HEK293 (cell line): ENCODE measurements around the gene BTBD19.
A peak's percentile ranks its signal among the peaks of the same experiment; 100 is the strongest.

Experiments used
- HOXD13 ChIP-seq: sonication (generic); formaldehyde crosslinking; IDR thresholded peaks from 2 replicates; pipeline ENCODE4 v1.8.0; 2022; ENCODE audit warnings: missing genetic modification reagents, borderline replicate concordance
- RBAK ChIP-seq: fragments of 450-650 bp; formaldehyde crosslinking; IDR thresholded peaks from 2 replicates; pipeline ENCODE4 v1.5.1; 2016; ENCODE audit warnings: missing biosample characterization, missing genetic modification characterization
- YY1 ChIP-seq: fragments of 450-650 bp; formaldehyde crosslinking; IDR thresholded peaks from 2 replicates; pipeline ENCODE4 v1.5.1; 2018; ENCODE audit warnings: missing biosample characterization, missing genetic modification characterization
- ZBTB17 ChIP-seq: fragments of 450-650 bp; formaldehyde crosslinking; IDR thresholded peaks from 2 replicates; pipeline ENCODE4 v1.5.1; 2016; ENCODE audit warnings: missing biosample characterization, missing genetic modification characterization
- ZFP37 ChIP-seq: fragments of 450-650 bp; formaldehyde crosslinking; IDR thresholded peaks from 2 replicates; pipeline ENCODE4 v1.5.1; 2016; ENCODE audit warnings: missing biosample characterization, missing genetic modification characterization
- ZFP69B ChIP-seq: fragments of 450-650 bp; formaldehyde crosslinking; IDR thresholded peaks from 2 replicates; pipeline ENCODE4 v1.5.1; 2016; ENCODE audit warnings: missing biosample characterization, missing genetic modification characterization
- ZNF391 ChIP-seq: fragments of 450-650 bp; formaldehyde crosslinking; IDR thresholded peaks from 2 replicates; pipeline ENCODE4 v1.5.1; 2016; ENCODE audit warnings: low read depth, missing biosample characterization, missing genetic modification characterization, borderline replicate concordance
- ZNF530 ChIP-seq: fragments of 450-650 bp; formaldehyde crosslinking; IDR thresholded peaks from 2 replicates; pipeline ENCODE4 v1.5.1; 2016; ENCODE audit warnings: low read depth, missing biosample characterization, missing genetic modification characterization
- ZNF544 ChIP-seq: fragments of 450-650 bp; formaldehyde crosslinking; IDR thresholded peaks from 2 replicates; pipeline ENCODE4 v1.5.0; 2017; ENCODE audit warnings: missing biosample characterization, missing genetic modification characterization
- ZNF660 ChIP-seq: fragments of 450-650 bp; IDR thresholded peaks from 2 replicates; pipeline ENCODE4 v1.5.1; 2018; ENCODE audit warnings: missing biosample characterization, mild to moderate bottlenecking, missing genetic modification characterization
- ZNF677 ChIP-seq: fragments of 450-650 bp; IDR thresholded peaks from 2 replicates; pipeline ENCODE4 v1.5.0; 2018; ENCODE audit warnings: missing biosample characterization, mild to moderate bottlenecking, missing genetic modification characterization, moderate library complexity
- ZNF747 ChIP-seq: fragments of 450-650 bp; formaldehyde crosslinking; IDR thresholded peaks from 2 replicates; pipeline ENCODE4 v1.5.1; 2016; ENCODE audit warnings: missing biosample characterization, missing genetic modification characterization
- ZSCAN16 ChIP-seq: fragments of 450-650 bp; formaldehyde crosslinking; IDR thresholded peaks from 2 replicates; pipeline ENCODE4 v1.5.1; 2016; ENCODE audit warnings: missing biosample characterization, missing genetic modification characterization
- ZSCAN23 ChIP-seq: fragments of 450-650 bp; formaldehyde crosslinking; IDR thresholded peaks from 2 replicates; pipeline ENCODE4 v1.5.1; 2016; ENCODE audit warnings: missing biosample characterization, missing genetic modification characterization
- TF ChIP-seq, protein P1 (sequence below): fragments of 450-650 bp; formaldehyde crosslinking; IDR thresholded peaks from 2 replicates; pipeline ENCODE4 v1.5.1; 2016; ENCODE audit warnings: missing biosample characterization, missing genetic modification characterization
- TF ChIP-seq, protein P2 (sequence below): fragments of 450-650 bp; formaldehyde crosslinking; IDR thresholded peaks from 2 replicates; pipeline ENCODE4 v1.5.0; 2017; ENCODE audit warnings: missing biosample characterization, missing genetic modification characterization, borderline replicate concordance
- TF ChIP-seq, protein P3 (sequence below): fragments of 450-650 bp; formaldehyde crosslinking; IDR thresholded peaks from 2 replicates; pipeline ENCODE4 v1.5.1; 2016; ENCODE audit warnings: missing biosample characterization, missing genetic modification characterization, low read depth
- TF ChIP-seq, protein P4 (sequence below): fragments of 450-650 bp; formaldehyde crosslinking; IDR thresholded peaks from 2 replicates; pipeline ENCODE4 v1.5.1; 2017; ENCODE audit warnings: missing biosample characterization, missing genetic modification characterization
- TF ChIP-seq, protein P5 (sequence below): fragments of 450-650 bp; formaldehyde crosslinking; IDR thresholded peaks from 2 replicates; pipeline ENCODE4 v1.5.1; 2017; ENCODE audit warnings: missing biosample characterization, mild to moderate bottlenecking, missing genetic modification characterization, moderate library complexity
- TF ChIP-seq, protein P6 (sequence below): fragments of 450-650 bp; formaldehyde crosslinking; IDR thresholded peaks from 2 replicates; pipeline ENCODE4 v1.5.1; 2016; ENCODE audit warnings: missing biosample characterization, missing genetic modification characterization, borderline replicate concordance
- TF ChIP-seq, protein P7 (sequence below): fragments of 450-650 bp; formaldehyde crosslinking; IDR thresholded peaks from 2 replicates; pipeline ENCODE4 v1.5.1; 2016; ENCODE audit warnings: missing biosample characterization, missing genetic modification characterization

The BTBD19 gene

DNA sequence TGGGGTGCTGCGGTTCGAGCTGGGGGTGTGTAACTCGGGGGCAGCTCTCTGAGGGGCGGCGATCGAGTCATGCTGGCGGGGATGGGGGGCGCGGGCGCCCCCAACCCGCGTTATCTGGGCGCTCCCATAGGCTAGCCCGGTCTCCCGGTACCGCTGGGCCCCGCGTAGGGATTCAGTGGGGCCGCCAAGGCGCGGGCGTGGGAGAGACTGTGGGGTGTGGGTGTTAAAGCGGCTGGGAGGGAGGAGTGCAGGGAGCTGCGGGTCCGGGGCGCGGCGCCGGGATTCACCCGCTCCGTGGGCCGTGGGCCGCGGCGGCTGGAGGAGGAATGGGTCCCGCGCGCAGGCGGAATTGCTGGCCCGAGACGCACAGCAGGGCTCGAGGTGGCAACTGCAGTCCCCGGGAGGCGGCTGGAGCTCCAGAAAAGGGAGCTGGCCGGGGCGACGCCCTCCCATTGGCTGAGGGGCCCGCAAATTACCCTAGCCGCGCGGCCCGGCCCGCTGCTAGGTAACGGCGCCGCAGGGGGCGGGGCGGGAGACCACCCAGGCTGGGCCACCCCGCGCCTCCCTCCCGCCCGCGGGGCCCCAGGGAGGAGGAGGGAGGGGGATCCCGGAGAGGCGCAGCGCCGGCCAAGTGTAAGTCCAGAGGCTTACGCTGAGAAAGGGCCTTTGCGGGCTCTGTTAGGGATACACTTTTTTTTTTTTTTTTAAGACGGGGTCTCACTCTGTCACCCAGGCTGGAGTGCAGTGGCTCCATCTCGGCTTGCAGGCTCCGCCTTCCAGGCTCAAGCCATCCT is 34.7 kb downstream of the BTBD19 start, which contains the start of gene PTCH2 (continued):
- TF ChIP-seq, protein P1, sequence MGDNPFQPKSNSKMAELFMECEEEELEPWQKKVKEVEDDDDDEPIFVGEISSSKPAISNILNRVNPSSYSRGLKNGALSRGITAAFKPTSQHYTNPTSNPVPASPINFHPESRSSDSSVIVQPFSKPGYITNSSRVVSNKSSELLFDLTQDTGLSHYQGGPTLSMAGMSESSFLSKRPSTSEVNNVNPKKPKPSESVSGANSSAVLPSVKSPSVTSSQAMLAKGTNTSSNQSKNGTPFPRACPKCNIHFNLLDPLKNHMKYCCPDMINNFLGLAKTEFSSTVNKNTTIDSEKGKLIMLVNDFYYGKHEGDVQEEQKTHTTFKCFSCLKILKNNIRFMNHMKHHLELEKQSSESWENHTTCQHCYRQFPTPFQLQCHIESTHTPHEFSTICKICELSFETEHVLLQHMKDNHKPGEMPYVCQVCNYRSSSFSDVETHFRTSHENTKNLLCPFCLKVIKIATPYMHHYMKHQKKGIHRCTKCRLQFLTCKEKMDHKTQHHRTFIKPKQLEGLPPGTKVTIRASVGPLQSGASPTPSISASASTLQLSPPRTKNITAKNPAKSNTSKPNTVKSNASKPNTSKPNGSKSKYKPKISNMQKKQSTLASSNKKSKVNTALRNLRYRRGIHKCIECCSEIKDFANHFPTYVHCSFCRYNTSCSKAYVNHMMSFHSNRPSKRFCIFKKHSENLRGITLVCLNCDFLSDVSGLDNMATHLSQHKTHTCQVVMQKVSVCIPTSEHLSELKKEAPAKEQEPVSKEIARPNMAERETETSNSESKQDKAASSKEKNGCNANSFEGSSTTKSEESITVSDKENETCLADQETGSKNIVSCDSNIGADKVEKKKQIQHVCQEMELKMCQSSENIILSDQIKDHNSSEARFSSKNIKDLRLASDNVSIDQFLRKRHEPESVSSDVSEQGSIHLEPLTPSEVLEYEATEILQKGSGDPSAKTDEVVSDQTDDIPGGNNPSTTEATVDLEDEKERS (tag by site-specific recombination) = no peak
- TF ChIP-seq ZNF660 (tag by site-specific recombination) (peak; percentile 82; the same call in 1 of the 2 replicates), ZNF677 (tag by site-specific recombination) (no peak), RBAK (tag by site-specific recombination) (no peak), ZFP69B (tag by site-specific recombination) (peak; percentile 87), ZNF544 (no peak), YY1 (no peak), ZFP37 (peak; percentile 75; the same call in 1 of the 2 replicates), ZNF747 (tag by site-specific recombination) (no peak), HOXD13 (CRISPR knock-in tag) (no peak), ZNF530 (no peak), ZSCAN16 (tag by site-specific recombination) (no peak), ZBTB17 (tag by site-specific recombination) (peak; percentile 60; the same call in 1 of the 2 replicates), ZNF391 (tag by site-specific recombination) (no peak; the same call in 1 of the 2 replicates), ZSCAN23 (tag by site-specific recombination) (no peak)
- TF ChIP-seq, protein P2, sequence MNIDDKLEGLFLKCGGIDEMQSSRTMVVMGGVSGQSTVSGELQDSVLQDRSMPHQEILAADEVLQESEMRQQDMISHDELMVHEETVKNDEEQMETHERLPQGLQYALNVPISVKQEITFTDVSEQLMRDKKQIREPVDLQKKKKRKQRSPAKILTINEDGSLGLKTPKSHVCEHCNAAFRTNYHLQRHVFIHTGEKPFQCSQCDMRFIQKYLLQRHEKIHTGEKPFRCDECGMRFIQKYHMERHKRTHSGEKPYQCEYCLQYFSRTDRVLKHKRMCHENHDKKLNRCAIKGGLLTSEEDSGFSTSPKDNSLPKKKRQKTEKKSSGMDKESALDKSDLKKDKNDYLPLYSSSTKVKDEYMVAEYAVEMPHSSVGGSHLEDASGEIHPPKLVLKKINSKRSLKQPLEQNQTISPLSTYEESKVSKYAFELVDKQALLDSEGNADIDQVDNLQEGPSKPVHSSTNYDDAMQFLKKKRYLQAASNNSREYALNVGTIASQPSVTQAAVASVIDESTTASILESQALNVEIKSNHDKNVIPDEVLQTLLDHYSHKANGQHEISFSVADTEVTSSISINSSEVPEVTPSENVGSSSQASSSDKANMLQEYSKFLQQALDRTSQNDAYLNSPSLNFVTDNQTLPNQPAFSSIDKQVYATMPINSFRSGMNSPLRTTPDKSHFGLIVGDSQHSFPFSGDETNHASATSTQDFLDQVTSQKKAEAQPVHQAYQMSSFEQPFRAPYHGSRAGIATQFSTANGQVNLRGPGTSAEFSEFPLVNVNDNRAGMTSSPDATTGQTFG (tag by site-specific recombination) = no peak
- TF ChIP-seq, protein P3, sequence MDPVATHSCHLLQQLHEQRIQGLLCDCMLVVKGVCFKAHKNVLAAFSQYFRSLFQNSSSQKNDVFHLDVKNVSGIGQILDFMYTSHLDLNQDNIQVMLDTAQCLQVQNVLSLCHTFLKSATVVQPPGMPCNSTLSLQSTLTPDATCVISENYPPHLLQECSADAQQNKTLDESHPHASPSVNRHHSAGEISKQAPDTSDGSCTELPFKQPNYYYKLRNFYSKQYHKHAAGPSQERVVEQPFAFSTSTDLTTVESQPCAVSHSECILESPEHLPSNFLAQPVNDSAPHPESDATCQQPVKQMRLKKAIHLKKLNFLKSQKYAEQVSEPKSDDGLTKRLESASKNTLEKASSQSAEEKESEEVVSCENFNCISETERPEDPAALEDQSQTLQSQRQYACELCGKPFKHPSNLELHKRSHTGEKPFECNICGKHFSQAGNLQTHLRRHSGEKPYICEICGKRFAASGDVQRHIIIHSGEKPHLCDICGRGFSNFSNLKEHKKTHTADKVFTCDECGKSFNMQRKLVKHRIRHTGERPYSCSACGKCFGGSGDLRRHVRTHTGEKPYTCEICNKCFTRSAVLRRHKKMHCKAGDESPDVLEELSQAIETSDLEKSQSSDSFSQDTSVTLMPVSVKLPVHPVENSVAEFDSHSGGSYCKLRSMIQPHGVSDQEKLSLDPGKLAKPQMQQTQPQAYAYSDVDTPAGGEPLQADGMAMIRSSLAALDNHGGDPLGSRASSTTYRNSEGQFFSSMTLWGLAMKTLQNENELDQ (tag by site-specific recombination) = no peak
- TF ChIP-seq, protein P4, sequence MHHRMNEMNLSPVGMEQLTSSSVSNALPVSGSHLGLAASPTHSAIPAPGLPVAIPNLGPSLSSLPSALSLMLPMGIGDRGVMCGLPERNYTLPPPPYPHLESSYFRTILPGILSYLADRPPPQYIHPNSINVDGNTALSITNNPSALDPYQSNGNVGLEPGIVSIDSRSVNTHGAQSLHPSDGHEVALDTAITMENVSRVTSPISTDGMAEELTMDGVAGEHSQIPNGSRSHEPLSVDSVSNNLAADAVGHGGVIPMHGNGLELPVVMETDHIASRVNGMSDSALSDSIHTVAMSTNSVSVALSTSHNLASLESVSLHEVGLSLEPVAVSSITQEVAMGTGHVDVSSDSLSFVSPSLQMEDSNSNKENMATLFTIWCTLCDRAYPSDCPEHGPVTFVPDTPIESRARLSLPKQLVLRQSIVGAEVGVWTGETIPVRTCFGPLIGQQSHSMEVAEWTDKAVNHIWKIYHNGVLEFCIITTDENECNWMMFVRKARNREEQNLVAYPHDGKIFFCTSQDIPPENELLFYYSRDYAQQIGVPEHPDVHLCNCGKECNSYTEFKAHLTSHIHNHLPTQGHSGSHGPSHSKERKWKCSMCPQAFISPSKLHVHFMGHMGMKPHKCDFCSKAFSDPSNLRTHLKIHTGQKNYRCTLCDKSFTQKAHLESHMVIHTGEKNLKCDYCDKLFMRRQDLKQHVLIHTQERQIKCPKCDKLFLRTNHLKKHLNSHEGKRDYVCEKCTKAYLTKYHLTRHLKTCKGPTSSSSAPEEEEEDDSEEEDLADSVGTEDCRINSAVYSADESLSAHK (tag by site-specific recombination) = 0 out of 2 replicates have a peak, but pooled peaks have one; percentile 12
- TF ChIP-seq, protein P5, sequence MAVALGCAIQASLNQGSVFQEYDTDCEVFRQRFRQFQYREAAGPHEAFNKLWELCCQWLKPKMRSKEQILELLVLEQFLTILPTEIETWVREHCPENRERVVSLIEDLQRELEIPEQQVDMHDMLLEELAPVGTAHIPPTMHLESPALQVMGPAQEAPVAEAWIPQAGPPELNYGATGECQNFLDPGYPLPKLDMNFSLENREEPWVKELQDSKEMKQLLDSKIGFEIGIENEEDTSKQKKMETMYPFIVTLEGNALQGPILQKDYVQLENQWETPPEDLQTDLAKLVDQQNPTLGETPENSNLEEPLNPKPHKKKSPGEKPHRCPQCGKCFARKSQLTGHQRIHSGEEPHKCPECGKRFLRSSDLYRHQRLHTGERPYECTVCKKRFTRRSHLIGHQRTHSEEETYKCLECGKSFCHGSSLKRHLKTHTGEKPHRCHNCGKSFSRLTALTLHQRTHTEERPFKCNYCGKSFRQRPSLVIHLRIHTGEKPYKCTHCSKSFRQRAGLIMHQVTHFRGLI = no peak; the same call in 1 of the 2 replicates
- TF ChIP-seq, protein P6, sequence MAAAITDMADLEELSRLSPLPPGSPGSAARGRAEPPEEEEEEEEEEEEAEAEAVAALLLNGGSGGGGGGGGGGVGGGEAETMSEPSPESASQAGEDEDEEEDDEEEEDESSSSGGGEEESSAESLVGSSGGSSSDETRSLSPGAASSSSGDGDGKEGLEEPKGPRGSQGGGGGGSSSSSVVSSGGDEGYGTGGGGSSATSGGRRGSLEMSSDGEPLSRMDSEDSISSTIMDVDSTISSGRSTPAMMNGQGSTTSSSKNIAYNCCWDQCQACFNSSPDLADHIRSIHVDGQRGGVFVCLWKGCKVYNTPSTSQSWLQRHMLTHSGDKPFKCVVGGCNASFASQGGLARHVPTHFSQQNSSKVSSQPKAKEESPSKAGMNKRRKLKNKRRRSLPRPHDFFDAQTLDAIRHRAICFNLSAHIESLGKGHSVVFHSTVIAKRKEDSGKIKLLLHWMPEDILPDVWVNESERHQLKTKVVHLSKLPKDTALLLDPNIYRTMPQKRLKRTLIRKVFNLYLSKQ (tag by site-specific recombination) = no peak
- TF ChIP-seq, protein P7, sequence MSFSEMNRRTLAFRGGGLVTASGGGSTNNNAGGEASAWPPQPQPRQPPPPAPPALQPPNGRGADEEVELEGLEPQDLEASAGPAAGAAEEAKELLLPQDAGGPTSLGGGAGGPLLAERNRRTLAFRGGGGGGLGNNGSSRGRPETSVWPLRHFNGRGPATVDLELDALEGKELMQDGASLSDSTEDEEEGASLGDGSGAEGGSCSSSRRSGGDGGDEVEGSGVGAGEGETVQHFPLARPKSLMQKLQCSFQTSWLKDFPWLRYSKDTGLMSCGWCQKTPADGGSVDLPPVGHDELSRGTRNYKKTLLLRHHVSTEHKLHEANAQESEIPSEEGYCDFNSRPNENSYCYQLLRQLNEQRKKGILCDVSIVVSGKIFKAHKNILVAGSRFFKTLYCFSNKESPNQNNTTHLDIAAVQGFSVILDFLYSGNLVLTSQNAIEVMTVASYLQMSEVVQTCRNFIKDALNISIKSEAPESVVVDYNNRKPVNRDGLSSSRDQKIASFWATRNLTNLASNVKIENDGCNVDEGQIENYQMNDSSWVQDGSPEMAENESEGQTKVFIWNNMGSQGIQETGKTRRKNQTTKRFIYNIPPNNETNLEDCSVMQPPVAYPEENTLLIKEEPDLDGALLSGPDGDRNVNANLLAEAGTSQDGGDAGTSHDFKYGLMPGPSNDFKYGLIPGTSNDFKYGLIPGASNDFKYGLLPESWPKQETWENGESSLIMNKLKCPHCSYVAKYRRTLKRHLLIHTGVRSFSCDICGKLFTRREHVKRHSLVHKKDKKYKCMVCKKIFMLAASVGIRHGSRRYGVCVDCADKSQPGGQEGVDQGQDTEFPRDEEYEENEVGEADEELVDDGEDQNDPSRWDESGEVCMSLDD (tag by site-specific recombination) = no peak; the same call in 1 of the 2 replicates
